Measurements from ENCODE around the gene IFNA8.
"Not testable (repeated sequence)": the region's sequence is repeated elsewhere in the genome, so short reads cannot be mapped to it uniquely, and the experiment has no call there.

IFNA8 gene

DNA sequence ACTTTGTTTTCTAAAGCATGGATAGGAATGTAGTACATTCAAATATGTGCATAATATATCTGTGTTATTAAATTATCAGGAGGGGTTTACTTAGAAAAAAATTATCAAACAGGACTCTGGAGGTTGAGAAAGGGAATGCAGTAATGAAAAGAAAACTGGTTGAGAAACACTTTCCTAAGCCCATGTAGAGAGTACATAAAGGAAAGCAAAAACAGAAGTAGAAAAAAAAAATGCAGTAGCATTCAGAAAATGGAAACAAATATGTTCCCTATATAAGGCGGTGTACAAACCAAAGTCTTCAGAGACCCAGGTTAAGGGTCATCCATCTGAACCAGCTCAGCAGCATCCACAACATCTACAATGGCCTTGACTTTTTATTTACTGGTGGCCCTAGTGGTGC, at the start of gene IFNA8:
IFNA8 (plus strand) TSS at position 301 of the 400 bp plus-strand sequence; CDS start at position 361, 60 bp downstream.
- DNase-seq (ENCODE audit: low spot score): no peak

DNA sequence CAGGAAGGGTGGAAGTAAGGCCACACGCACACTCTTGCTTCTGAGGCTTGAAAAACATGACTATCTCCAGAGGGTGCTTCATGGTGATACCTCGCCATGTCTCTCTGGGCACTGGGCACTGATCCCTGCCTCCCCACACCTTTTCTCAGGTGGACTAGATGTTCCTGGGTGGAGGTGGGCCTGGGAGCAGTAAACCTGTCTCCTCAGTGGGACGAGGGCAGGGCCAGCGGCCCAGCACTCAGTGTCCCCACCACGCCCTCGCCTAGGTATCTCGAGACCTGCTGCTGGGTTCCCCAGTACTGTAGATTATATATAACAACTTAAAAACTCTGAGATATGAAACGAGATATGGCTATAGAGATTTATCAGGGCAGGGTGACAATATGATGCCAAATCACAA, 46.6 kb upstream of the IFNA8 start:
- DNase-seq (ENCODE audit: low spot score): no peak

DNA sequence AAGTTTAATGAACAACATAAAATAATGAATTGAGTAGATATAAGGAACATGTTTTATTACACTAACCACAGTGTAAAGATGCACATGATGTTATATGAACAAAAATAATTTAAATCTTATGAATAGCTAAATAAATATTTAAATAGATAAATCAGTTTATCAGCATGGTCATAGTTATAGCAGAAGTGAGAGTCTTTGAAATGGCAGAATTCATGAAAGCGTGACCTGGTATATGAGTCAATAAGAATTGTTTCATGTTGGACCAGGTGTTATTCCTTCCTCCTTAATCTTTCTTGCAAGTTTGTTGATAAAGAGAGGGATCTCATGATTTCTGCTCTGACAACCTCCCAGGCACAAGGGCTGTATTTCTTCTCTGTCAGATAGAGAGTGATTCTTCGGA, 41.7 kb upstream of the IFNA8 start:
- not testable (repeated sequence) for DNase-seq (ENCODE audit: low spot score)

DNA sequence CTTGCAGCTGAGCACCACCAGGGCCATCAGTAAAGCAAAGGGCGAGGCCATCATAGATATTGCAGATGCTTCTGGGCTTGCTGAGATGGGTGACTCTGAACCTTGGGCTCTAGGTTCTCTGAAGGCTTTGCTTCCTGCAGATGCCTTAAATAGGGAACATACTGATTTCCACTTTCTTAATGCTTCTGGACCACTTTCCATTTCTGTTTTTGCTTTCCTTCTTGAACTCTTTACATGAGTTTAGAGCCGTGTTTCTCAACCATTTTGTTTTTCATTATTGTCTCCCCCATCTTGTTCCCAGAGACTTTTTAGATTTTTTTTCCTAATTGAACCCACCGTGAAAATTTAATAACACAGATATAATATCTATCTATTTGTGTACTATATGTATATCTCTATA, 41.0 kb upstream of the IFNA8 start, which contains the start of gene IFNA13:
IFNA13 (minus strand) TSS at position 101 of the 400 bp plus-strand sequence; CDS start at position 54, 47 bp downstream.
- DNase-seq (ENCODE audit: low spot score): no peak

DNA sequence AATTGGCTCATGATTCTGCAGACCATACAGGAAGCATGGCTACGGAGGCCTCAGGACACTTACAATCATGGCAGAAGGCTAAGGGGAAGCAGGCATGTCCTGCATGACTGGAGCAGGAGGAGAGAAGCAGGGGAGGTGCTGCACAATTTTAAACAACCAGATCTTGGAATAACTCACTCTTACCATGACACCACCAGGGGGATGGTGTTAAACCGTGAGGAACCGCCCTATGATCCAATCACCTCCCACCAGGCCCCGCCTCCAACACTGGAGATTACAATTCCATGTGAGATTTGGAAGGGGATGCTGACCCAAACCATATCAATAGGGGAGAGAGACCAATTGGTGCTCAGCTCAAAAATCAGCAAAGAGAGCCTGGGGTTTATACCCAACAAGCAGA, 37.5 kb upstream of the IFNA8 start:
- not testable (repeated sequence) for DNase-seq (ENCODE audit: low spot score)

DNA sequence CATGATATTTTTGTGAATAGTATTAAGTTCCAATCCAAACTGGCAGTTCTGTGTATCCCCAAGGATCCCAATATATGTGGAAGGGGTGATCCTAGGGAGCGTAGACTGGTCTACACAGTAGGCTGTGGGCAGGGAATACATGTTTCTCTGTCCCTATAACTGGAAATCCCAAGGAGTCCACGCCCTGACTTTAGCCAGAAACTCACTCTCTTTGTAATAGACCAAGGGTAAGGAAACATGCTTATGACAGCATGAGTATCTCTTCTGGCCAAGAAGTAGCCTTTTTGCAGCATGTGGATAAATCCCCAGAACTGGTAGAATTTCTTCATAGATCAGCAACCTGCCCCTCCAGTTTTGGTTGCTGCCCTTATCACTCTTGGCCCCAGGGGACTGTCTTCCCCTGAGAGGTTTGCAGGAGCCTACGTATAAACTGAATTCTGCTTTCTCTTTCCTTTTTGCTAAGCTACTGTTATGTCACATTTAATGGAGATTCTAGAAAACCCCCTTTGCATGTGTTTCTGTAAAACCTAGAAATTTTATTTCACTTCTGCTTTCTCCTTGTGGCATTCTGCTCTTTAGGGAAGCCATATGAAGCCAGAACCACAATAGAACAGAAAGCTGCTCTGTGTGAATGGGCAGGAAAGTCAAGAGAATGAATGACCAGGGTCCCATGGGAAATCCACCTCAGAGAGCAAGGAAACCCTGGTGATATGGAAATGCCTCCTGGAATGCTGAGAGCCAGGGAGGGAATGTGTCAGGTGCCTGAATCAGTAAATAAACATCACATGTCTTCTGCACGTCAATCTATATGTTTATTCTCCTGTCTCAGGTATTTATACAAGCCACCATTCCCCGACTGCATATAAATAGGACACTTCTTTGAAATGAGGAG, 27.2 kb upstream of the IFNA8 start:
- DNase-seq (ENCODE audit: low spot score): peak; percentile 12

DNA sequence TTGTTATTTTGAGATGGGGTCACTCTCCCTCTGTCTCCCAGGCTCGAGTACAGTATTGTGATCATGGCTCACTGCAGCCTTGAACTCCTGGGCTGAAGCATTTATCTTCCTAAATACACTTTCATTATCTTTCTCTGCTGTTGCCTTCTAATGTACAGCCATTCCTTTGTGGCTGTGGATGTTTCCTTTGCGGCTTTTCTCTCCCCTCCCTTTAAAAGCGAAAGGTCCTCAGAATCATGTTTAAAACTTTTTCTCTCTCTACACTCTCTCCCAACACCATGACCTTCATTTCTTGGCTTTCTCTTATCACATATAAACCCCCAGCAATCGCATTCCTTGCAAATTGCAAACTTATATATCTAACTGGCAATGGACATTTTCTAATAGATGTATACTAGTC, 25.3 kb upstream of the IFNA8 start:
- no peak for DNase-seq (ENCODE audit: low spot score)

DNA sequence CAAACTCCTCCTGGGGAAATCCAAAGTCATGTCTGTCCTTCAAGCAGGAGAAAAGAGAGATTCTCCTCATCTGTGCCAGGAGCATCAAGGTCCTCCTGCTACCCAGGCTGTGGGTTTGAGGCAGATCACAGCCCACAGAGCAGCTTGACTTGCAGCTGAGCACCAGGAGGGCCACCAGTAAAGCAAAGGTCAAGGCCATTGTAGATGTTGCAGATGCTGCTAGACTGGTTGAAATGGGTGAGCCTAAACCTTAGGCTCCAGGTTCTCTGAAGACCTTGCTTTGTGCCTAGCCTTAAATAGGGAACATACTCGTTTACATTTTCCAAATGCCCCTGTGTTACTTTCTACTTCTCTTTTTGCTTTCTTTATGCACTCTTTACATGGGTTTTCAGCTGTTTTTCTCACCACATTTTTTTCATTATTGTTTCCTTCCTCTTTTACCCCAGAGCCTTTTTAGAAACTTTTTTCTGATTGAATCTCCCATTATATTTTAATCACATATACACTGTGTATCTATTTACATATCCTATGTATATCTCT, 23.7 kb upstream of the IFNA8 start, which contains the start of gene IFNA2:
IFNA2 (minus strand) TSS at position 268 of the 540 bp plus-strand sequence; CDS start at position 199, 69 bp downstream.
- DNase-seq (ENCODE audit: low spot score): no peak

DNA sequence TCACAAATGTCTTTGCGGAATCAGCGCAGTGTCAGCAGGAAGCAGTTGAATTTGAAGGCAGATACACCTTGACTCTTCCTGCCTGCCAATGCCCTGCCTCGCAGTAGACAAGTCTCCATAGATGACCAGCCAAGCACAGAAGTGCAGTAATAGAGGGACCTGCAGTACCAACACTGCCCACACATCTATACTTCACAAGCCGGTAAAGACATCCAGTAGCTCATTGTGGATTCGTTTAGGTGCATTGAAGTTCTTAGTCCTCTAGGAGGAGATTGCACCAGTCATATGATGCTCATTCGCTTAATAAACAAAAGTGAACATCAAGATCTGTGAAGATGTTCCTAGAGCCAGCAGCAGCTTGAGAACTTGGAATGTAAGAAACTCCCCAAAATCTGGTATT, 16.6 kb upstream of the IFNA8 start:
- DNase-seq (ENCODE audit: low spot score): no peak

DNA sequence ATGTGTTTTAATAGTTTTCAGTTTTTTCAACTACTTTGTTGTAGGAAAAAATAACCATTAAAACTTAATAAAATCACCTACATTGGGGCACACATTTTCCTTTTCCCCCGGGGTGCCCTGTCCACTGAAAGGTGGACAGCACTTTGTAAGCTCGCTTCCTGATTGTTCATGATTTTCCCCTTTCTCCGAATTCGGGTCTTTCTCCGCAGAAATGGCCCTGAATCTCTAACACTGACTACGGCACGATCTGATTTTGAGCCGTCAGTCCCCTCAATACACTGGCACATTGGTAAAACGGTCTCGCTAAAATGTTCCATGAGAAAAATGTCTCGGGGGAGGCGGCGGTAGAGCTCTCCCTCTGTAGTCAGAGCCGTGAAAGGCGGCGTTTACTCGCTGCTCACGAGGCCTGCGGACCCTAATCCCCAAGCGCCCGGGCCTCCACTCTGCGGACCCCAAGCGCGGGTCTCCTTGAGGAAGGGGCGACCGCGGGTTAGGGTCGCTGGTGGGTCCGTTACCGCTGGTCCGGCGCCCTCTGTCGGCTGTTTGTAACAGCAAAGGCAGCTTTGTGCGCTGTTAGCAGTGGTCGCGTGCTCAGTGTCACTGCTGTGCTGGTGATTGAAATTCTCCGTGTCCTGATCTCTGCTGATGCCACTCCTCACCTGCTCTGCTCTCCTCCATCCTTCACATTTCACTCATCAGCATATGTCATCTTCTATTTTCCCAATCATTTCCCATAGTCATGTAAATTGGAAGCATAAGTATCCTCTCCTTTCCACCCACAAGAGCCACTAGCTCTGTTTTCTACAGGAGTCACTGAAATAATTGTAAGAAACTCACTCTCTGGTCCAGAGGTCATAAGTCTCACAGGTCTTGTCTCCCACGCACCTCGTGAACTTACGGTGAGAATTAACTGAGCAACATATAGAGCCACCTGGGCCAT, 12.9 kb upstream of the IFNA8 start:
- DNase-seq (ENCODE audit: low spot score): peak; percentile 42

DNA sequence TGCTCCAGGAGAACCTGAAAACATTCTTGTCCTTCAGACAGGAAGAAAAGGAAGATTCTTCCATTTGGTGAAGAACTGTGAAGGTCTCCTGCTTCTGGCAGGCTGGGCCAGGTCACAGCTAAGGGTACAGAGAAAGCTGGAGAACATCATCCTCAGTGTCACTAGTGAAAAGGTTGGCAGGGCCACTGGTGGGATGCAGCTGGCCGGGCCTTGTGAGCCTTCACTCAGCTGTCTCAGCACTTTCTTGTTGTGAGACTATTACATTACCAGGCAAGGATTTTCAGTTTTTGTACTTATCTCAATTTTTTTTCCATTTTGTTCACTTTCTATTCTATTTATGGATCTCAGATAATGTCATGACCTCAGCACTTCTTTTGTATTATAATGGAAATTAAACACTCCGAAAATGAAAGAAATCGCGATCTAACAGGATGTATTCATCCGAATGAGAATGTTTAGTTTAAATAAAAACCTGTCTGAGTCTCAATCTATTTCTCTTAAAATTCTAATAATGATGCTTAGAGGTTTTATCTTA, 9.9 kb upstream of the IFNA8 start:
- DNase-seq (ENCODE audit: low spot score): no peak

DNA sequence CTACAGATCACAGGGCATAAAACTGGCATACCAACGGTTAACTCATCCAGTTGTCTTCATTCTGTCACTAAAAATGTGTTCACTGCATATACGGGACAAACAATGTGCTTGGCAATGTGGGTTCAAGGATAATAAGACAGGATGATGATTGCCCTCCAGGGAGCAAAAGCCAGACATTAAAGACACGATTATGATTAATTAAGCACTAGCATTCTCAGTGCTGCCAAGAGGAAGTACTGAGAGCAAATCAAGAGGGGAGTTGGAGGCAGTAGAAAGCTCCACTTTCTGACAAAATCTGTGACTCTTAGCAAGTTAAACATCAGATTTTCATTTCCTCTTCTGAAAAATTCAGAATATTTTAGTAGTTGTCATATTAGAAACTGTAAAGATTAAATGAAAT, 9.0 kb upstream of the IFNA8 start:
- no peak for DNase-seq (ENCODE audit: low spot score)

DNA sequence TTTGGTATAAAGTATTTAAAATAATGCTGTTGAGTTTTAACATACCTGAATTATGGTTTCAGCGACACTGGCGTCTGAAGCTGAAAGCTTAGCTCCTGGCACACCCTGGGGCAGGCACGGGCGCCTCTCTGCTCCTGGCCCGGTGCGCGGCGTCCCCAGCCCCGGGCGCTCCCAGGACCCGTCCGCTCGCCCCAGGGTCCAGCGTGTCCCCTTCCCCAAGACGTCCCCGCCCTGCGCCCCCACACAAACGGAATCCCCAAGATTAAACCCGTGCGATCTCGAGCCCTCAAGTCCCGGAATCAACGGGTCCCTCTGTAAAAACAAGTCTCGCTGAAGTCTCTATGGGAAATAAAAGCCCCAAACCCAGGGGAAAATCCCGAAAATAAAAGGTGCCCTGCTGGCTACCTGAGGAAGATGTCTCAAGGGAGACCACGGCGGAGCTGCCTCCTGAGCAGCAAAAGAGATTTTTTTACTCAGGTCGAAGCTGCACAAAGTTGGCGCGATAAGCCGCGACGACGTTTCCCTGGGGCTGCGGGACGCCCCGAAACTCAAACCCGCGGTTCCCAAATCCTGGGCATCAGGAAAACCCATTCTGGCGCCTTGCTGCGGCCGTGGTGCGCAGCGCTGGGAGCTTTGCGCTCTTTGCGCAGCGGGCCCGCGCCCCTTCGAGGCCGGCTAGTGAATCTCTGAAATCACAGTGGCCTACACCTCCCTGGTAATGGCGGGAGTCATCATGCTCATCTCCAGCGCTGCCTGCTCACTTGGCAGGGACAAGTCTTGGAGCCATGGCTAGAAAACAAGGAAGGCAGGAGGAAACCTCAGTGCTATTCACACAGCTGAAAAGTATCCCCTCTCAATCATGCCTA, 6.3 kb upstream of the IFNA8 start:
- no peak for DNase-seq (ENCODE audit: low spot score)

DNA sequence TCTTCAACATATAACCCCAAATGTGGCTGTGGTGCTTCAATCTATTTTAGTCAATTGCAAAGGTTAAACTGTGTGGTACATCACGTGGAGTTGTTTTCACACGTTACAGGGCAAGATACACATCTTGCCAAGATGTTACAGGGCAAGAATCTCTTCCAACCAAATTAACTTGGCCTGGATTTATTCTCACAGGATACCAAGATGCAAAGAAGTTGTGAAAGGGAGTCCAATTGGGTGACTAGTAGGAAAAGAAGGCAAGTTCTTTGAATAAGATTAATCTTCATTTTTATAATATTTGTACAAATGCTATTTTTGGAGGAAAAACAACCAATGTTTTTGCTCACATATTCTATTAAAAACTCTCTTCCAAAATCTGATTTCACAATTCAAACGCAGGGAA, 4.8 kb upstream of the IFNA8 start:
- no peak for DNase-seq (ENCODE audit: low spot score)

DNA sequence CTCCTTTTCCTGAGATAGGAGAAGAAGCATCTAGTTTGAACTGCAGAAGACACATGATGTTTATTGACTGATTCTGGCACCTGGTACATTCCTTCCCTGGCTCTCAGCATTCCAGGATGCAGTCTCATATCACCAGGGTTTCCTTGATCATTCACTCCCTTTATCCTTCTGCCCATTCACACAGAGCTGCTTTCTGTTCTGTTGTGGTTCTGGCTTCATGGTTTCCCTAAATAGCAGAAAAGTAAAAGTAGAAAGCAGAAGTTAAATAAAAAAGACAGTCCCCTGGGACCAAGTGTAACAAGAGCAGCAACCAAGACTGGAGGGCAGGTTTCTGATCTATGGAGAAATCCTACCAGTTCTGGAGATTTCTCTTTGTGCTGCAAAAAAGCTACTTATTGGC, 3.2 kb downstream of the IFNA8 start:
- no peak for DNase-seq (ENCODE audit: low spot score)

DNA sequence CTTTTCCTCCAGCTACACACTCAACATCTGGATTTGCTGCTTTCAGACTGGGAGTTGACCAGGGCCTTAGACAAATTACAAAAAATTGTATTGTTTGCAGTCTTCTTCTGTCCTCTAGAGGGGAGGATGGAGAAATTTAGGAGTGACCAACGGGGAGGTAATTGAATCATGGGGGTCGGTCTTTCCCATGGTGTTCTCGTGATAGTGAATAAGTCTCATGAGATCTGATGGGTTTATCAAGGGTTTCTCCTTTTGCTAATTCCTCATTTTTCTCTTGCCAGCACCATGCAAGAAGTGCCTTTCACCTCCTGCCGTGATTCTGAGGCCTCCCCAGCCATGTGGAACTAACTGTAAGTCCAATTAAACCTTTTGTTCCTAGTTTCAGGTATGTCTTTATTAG, 4.2 kb downstream of the IFNA8 start:
- DNase-seq (ENCODE audit: low spot score): no peak

DNA sequence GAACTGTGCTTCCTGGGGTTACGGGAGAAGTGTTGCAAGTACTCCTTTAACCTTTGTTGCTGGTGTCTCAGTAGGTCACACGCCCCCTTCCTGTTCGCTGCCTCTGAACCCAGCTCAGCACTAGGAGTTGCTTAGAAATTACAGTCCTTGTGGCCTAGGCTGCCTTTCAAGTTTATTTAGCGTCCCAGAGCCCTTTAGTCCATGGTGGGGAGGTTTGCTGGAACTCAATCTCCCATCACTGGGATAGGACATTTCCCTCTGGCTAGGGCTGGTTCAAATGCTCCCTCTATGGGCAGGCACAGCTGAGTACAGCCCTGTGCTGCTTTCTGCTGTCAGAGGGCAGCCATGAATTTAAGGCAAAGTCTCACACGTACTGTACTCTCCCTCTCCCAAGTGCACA, 4.7 kb downstream of the IFNA8 start:
- DNase-seq (ENCODE audit: low spot score): no peak

DNA sequence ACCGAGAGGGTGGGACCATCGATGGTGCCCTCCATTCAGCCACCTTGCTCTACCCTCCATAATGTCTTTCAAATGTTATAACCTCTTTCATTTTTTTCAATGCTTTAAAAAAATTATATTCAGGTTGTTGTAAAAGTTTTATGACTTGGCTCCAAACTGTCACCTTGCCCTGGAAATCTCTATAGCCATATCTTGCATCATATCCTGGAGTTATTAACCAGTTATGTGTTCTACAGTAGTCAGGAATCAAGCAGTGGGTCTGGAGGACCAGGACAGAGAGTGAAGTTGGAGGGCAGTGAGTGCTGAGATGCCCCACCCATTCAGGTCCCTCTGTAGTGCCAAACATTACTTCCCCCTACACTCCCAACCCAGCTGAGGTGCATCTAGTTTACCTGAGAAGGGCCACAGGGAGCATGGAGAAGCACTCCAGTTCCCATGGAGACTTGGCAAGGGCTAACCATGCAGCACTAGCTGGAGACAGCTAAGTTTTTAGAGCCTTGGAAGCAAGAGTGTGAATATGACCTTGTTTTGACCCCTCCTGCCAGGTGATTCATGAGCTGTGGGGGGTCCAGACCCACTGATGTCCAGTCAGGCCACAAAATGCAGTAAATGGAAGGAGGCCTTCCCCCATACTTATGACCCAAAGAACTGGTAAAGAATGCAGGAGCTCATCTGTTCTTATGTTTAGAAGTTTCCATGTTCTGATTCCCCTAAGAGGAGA, 5.5 kb downstream of the IFNA8 start:
- DNase-seq (ENCODE audit: low spot score): no peak

DNA sequence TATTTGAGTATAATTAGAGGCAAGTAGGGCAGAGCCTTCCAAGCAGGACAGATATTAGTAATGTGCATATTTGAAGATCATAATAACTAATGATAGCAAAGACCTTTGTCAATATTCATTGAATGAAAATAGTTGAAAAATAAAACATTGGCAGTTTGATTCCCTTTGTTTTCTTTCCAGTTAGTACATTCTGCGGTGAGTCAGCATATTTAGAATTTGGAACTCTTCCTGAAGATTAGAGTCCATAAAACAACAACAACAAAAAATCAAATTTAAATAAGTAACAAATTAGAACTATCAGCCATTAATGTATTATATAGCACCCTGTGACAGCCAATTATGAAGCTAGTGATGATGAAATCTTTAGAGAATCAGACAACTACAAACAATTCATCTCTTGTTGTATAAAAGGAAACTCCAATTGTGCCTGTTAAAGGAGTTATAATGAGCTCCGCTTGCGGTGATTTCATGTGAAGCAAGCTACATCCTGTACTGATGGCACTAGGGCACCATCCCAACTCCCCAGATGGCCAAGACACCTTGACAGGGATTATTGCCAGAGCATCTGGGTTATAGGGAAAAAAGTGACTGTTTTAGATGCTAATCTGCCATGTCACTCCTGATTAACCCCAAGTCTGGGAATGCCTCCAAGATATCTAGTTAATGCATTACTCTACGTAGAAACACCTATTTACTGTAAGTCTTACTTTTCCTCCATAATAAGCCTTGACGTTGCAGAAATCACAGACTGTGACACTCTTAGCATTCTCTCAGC, 6.8 kb downstream of the IFNA8 start:
- no peak for DNase-seq (ENCODE audit: low spot score)

DNA sequence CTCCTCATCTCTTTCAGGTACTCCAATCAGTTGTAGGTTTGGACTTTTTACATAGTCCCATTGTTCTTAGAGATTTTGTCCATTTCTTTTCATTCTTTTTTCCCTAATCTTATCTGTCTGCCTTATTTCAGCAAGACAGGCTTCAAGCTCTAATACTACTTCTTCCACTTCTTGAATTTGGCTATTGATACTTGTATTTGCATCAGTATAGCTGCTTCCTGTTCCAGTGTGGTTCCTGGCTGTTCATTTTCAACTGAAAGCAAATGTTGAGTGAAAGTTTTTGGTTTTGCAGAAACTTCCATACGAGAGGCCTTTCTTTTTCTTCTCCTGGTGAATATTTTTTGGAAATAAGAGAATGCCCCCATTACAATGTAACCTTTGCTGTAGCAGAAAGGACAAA, 19.3 kb downstream of the IFNA8 start:
- no peak for DNase-seq (ENCODE audit: low spot score)
